Activated naive CD4-positive, alpha-beta T cell treated with anti-CD3 and anti-CD28 coated beads, Interleukin-2, amount 10 ng/mL, durations not matched to agents 7 days and 5 days (primary cell): Measurements from ENCODE around the gene BRME1.

Source experiments
- CTCF ChIA-PET: fragments of 350-600 bp; sonication (Branson Sonifier 250); formaldehyde crosslinking; loops from one replicate; lab custom pipeline; 2021; ENCODE audit warnings: antibody characterized with exemption; lab: Charles Lee
- DNase-seq: peaks from one replicate; pipeline ENCODE4 v3.0.0-alpha.2; 2020
- H3K27ac Mint-ChIP-seq: one replicate; pipeline ENCODE4 v1.8.0; 2021; ENCODE audit warnings: mild to moderate bottlenecking, moderate library complexity, mixed read lengths
- H3K27me3 Mint-ChIP-seq: one replicate; pipeline ENCODE4 v1.8.0; 2021; ENCODE audit warnings: mild to moderate bottlenecking, mixed read lengths
- H3K36me3 Mint-ChIP-seq: one replicate; pipeline ENCODE4 v1.8.0; 2021; ENCODE audit warnings: mixed read lengths
- H3K4me1 Mint-ChIP-seq: one replicate; pipeline ENCODE4 v1.8.0; 2021; ENCODE audit warnings: mixed read lengths
- H3K4me3 Mint-ChIP-seq: one replicate; pipeline ENCODE4 v1.8.0; 2021; ENCODE audit warnings: mild to moderate bottlenecking, moderate library complexity, mixed read lengths
- H3K9me3 Mint-ChIP-seq: one replicate; pipeline ENCODE4 v1.8.0; 2021; ENCODE audit warnings: mixed read lengths

BRME1 gene

GRCh38 chr19:13918726-13919411 lies 13.0 kb upstream of the BRME1 start:
- CTCF ChIA-PET: interaction anchor here (0.6 kb wide), 1 partner anchor 40 kb away, joined by 3 read pairs; no protein-coding TSS in a partner anchor
- Mint-ChIP-seq H3K27ac (no peak overlapping the region), H3K36me3 (peaks cover 47% of the 10 kb centered on the region), H3K27me3 (no peaks in the 10 kb centered on the region), H3K4me1 (peaks cover 5% of the 10 kb centered on the region), H3K4me3 (no peak overlapping the region), H3K9me3 (peaks cover 9% of the 10 kb centered on the region)
- no peak for DNase-seq

- H3K27me3 Mint-ChIP-seq: no peaks in the 10 kb centered on the region
- no peak overlapping the region for H3K27ac Mint-ChIP-seq
- H3K36me3 Mint-ChIP-seq: peaks cover 42% of the 10 kb centered on the region
- no peak for DNase-seq
- H3K4me1 Mint-ChIP-seq: peaks cover 5% of the 10 kb centered on the region
- H3K9me3 Mint-ChIP-seq: peaks cover 9% of the 10 kb centered on the region
- no peak overlapping the region for H3K4me3 Mint-ChIP-seq
- CTCF ChIA-PET: no interaction called here
These were observed 12.0 kb upstream of the BRME1 start for GRCh38 chr19:13917888-13918406.

- Mint-ChIP-seq H3K27ac (no peak overlapping the region), H3K36me3 (peaks cover 22% of the 10 kb centered on the region), H3K27me3 (no peaks in the 10 kb centered on the region), H3K4me3 (no peak overlapping the region), H3K9me3 (no peaks in the 10 kb centered on the region), H3K4me1 (no peaks in the 10 kb centered on the region)
- DNase-seq: no peak
- CTCF ChIA-PET: no interaction called here
These were observed 8.9 kb upstream of the BRME1 start for GRCh38 chr19:13914777-13915176.

- CTCF ChIA-PET: interaction anchor here (1.0 kb wide), 1 partner anchor 55 kb away, joined by 3 read pairs; no protein-coding TSS in a partner anchor
- peaks cover 18% of the 10 kb centered on the region for H3K36me3 Mint-ChIP-seq
- no peak overlapping the region for H3K27ac Mint-ChIP-seq
- H3K27me3 Mint-ChIP-seq: no peaks in the 10 kb centered on the region
- no peaks in the 10 kb centered on the region for H3K4me1 Mint-ChIP-seq
- no peak overlapping the region for H3K4me3 Mint-ChIP-seq
- no peak for DNase-seq
- no peaks in the 10 kb centered on the region for H3K9me3 Mint-ChIP-seq
These were observed 7.4 kb upstream of the BRME1 start for GRCh38 chr19:13913352-13913751.

GRCh38 chr19:13909430-13909829 lies 3.5 kb upstream of the BRME1 start:
- Mint-ChIP-seq H3K27ac (no peak overlapping the region), H3K9me3 (no peaks in the 10 kb centered on the region), H3K4me1 (peaks cover 26% of the 10 kb centered on the region), H3K4me3 (no peak overlapping the region), H3K36me3 (peaks cover 16% of the 10 kb centered on the region), H3K27me3 (no peaks in the 10 kb centered on the region)
- CTCF ChIA-PET: interaction anchor here (1.1 kb wide), 1 partner anchor 151 kb away, joined by 3 read pairs; no protein-coding TSS in a partner anchor
- DNase-seq: no peak

GRCh38 chr19:13908674-13909073 lies 2.8 kb upstream of the BRME1 start:
- peaks cover 34% of the 10 kb centered on the region for H3K4me1 Mint-ChIP-seq
- no peak for DNase-seq
- no peak overlapping the region for H3K27ac Mint-ChIP-seq
- no peaks in the 10 kb centered on the region for H3K27me3 Mint-ChIP-seq
- H3K36me3 Mint-ChIP-seq: peaks cover 16% of the 10 kb centered on the region
- CTCF ChIA-PET: interaction anchor here (1.2 kb wide), 1 partner anchor 76 kb away, joined by 3 read pairs; no protein-coding TSS in a partner anchor
- no peak overlapping the region for H3K4me3 Mint-ChIP-seq
- H3K9me3 Mint-ChIP-seq: no peaks in the 10 kb centered on the region

- Mint-ChIP-seq H3K9me3 (no peaks in the 10 kb centered on the region), H3K27me3 (no peaks in the 10 kb centered on the region), H3K27ac (peak overlapping the region; percentile 65), H3K36me3 (peaks cover 15% of the 10 kb centered on the region), H3K4me1 (peaks cover 41% of the 10 kb centered on the region), H3K4me3 (peak overlapping the region; percentile 83)
- CTCF ChIA-PET: interaction anchor here (1.1 to 1.3 kb wide), 3 partner anchors 9 to 153 kb away, joined by 3 to 5 read pairs (median 3); no protein-coding TSS in a partner anchor
- DNase-seq: no peak
These were observed 993 bp upstream of the BRME1 start for GRCh38 chr19:13906910-13907309.

- Mint-ChIP-seq H3K4me3 (peak overlapping the region; percentile 83), H3K27me3 (no peaks in the 10 kb centered on the region), H3K27ac (peak overlapping the region; percentile 65), H3K4me1 (peaks cover 41% of the 10 kb centered on the region), H3K9me3 (no peaks in the 10 kb centered on the region), H3K36me3 (peaks cover 15% of the 10 kb centered on the region)
- DNase-seq: peak; percentile 63
- CTCF ChIA-PET: interaction anchor here (1.1 to 1.3 kb wide), 3 partner anchors 10 to 154 kb away, joined by 3 to 5 read pairs (median 3); no protein-coding TSS in a partner anchor
These were observed 596 bp upstream of the BRME1 start for GRCh38 chr19:13906521-13906904.

GRCh38 chr19:13902993-13903555 lies 2.8 kb downstream of the BRME1 start:
- Mint-ChIP-seq H3K4me1 (peaks cover 41% of the 10 kb centered on the region), H3K27me3 (no peaks in the 10 kb centered on the region), H3K27ac (peak overlapping the region; percentile 45), H3K4me3 (no peak overlapping the region), H3K9me3 (no peaks in the 10 kb centered on the region), H3K36me3 (peaks cover 2% of the 10 kb centered on the region)
- DNase-seq: peak; percentile 53
- CTCF ChIA-PET: interaction anchor here (0.7 to 2.4 kb wide), 10 partner anchors 10 to 219 kb away, joined by 3 to 12 read pairs (median 4); partner anchors contain the start of gene DCAF15

GRCh38 chr19:13899912-13900584 lies 5.9 kb downstream of the BRME1 start:
- Mint-ChIP-seq H3K9me3 (no peaks in the 10 kb centered on the region), H3K27me3 (no peaks in the 10 kb centered on the region), H3K4me3 (no peak overlapping the region), H3K27ac (no peak overlapping the region), H3K36me3 (no peaks in the 10 kb centered on the region), H3K4me1 (peaks cover 20% of the 10 kb centered on the region)
- CTCF ChIA-PET: interaction anchor here (1.3 kb wide), 1 partner anchor 174 kb away, joined by 4 read pairs; no protein-coding TSS in a partner anchor
- DNase-seq: no peak

GRCh38 chr19:13899393-13899792 lies 6.5 kb downstream of the BRME1 start:
- H3K36me3 Mint-ChIP-seq: no peaks in the 10 kb centered on the region
- H3K4me3 Mint-ChIP-seq: no peak overlapping the region
- H3K4me1 Mint-ChIP-seq: peaks cover 14% of the 10 kb centered on the region
- no peak for DNase-seq
- no peaks in the 10 kb centered on the region for H3K27me3 Mint-ChIP-seq
- no peaks in the 10 kb centered on the region for H3K9me3 Mint-ChIP-seq
- no peak overlapping the region for H3K27ac Mint-ChIP-seq
- CTCF ChIA-PET: interaction anchor here (0.7 to 1.3 kb wide), 2 partner anchors 11 to 174 kb away, joined by 3 to 4 read pairs; no protein-coding TSS in a partner anchor

GRCh38 chr19:13896227-13896626 lies 9.7 kb downstream of the BRME1 start:
- Mint-ChIP-seq H3K9me3 (no peaks in the 10 kb centered on the region), H3K27ac (no peak overlapping the region), H3K36me3 (no peaks in the 10 kb centered on the region), H3K27me3 (no peaks in the 10 kb centered on the region), H3K4me3 (no peak overlapping the region), H3K4me1 (no peaks in the 10 kb centered on the region)
- CTCF ChIA-PET: no interaction called here
- no peak for DNase-seq

- CTCF ChIA-PET: interaction anchor here (1.5 kb wide), 1 partner anchor 164 kb away, joined by 3 read pairs; no protein-coding TSS in a partner anchor
These were observed 11.4 kb downstream of the BRME1 start for GRCh38 chr19:13894552-13894951.

GRCh38 chr19:13892870-13893269 lies 13.0 kb downstream of the BRME1 start:
- Mint-ChIP-seq H3K27ac (no peak overlapping the region), H3K27me3 (no peaks in the 10 kb centered on the region), H3K9me3 (no peaks in the 10 kb centered on the region), H3K4me3 (no peak overlapping the region), H3K36me3 (no peaks in the 10 kb centered on the region), H3K4me1 (no peaks in the 10 kb centered on the region)
- DNase-seq: no peak
- CTCF ChIA-PET: interaction anchor here (1.0 kb wide), 1 partner anchor 10 kb away, joined by 5 read pairs; no protein-coding TSS in a partner anchor

More at GRCh38 chr19:13894552-13894951, 11.4 kb downstream of the BRME1 start:
- Mint-ChIP-seq H3K36me3 (no peaks in the 10 kb centered on the region), H3K4me3 (no peak overlapping the region), H3K4me1 (no peaks in the 10 kb centered on the region), H3K27ac (no peak overlapping the region), H3K9me3 (no peaks in the 10 kb centered on the region), H3K27me3 (no peaks in the 10 kb centered on the region)
- DNase-seq: no peak
